DOHH2 (cell line): ENCODE data around the gene ARMC9.

Source experiments
- H3F3A ChIP-seq: fragments of 200-600 bp; sonication (generic), shearing (Covaris generic); 2 replicates; pipeline ENCODE4 v1.6.0; 2016; ENCODE audit warnings: antibody characterized with exemption, mild to moderate bottlenecking; ENCODE audit not compliant: control insufficient read depth, insufficient read depth
- H3K27ac ChIP-seq: fragments of 200-600 bp; sonication (generic); 2 replicates; pipeline ENCODE4 v1.5.1; 2014; ENCODE audit warnings: low read depth, mild to moderate bottlenecking, low read length, moderate library complexity
- H3K27me3 ChIP-seq: fragments of 200-600 bp; sonication (generic); 2 replicates; pipeline ENCODE4 v1.6.1; 2014; ENCODE audit warnings: mild to moderate bottlenecking, low read length, mixed read lengths; ENCODE audit not compliant: control insufficient read depth
- H3K36me3 ChIP-seq: fragments of 200-600 bp; sonication (generic); 2 replicates; pipeline ENCODE4 v1.6.1; 2014; ENCODE audit warnings: mild to moderate bottlenecking, low read length, moderate library complexity, mixed read lengths; ENCODE audit not compliant: control insufficient read depth
- H3K4me1 ChIP-seq: fragments of 200-600 bp; sonication (generic); 2 replicates; pipeline ENCODE4 v1.6.1; 2014; ENCODE audit warnings: mild to moderate bottlenecking, low read length, mixed read lengths; ENCODE audit not compliant: control insufficient read depth
- H3K4me2 ChIP-seq: fragments of 200-600 bp; sonication (generic); 2 replicates; pipeline ENCODE4 v1.6.0; 2014; ENCODE audit warnings: mild to moderate bottlenecking, low read length, moderate library complexity
- H3K4me3 ChIP-seq: fragments of 200-600 bp; sonication (generic); 2 replicates; pipeline ENCODE4 v1.5.1; 2014; ENCODE audit warnings: mild to moderate bottlenecking, low read length, mixed read lengths
- H3K79me2 ChIP-seq: fragments of 200-600 bp; sonication (generic); 2 replicates; pipeline ENCODE4 v1.6.1; 2014; ENCODE audit warnings: mild to moderate bottlenecking, low read length, mixed read lengths; ENCODE audit not compliant: control insufficient read depth
- H3K9me2 ChIP-seq: fragments of 200-600 bp; sonication (generic); replicated peaks from 2 replicates; pipeline ENCODE4 v1.6.1; 2014; ENCODE audit warnings: mild to moderate bottlenecking, low read length, mixed read lengths; ENCODE audit not compliant: control insufficient read depth
- H3K9me3 ChIP-seq: fragments of 200-600 bp; sonication (generic); 2 replicates; pipeline ENCODE4 v1.6.1; 2014; ENCODE audit warnings: antibody characterized with exemption, low read length, mixed read lengths; ENCODE audit not compliant: control insufficient read depth, insufficient read depth
- H4K20me1 ChIP-seq: fragments of 200-600 bp; sonication (generic); 2 replicates; pipeline ENCODE4 v1.6.0; 2014; ENCODE audit warnings: low read depth, mild to moderate bottlenecking, antibody characterized with exemption, low read length, moderate library complexity; ENCODE audit not compliant: control insufficient read depth, insufficient read depth
- EZH2phosphoT487 ChIP-seq: fragments of 200-600 bp; sonication (generic); IDR thresholded peaks from 2 replicates; pipeline ENCODE4 v1.6.1; 2017; ENCODE audit warnings: borderline replicate concordance, mild to moderate bottlenecking, antibody characterized with exemption, low read length, moderate library complexity, mixed read lengths
- TF ChIP-seq, protein P1 (sequence below): fragments of 200-600 bp; sonication (generic); IDR thresholded peaks from one replicate; pipeline ENCODE4 v1.5.1; 2014; ENCODE audit warnings: antibody characterized with exemption, mild to moderate bottlenecking, low read depth, low read length; ENCODE audit not compliant: poor library complexity, severe bottlenecking

Gene ARMC9

DNA sequence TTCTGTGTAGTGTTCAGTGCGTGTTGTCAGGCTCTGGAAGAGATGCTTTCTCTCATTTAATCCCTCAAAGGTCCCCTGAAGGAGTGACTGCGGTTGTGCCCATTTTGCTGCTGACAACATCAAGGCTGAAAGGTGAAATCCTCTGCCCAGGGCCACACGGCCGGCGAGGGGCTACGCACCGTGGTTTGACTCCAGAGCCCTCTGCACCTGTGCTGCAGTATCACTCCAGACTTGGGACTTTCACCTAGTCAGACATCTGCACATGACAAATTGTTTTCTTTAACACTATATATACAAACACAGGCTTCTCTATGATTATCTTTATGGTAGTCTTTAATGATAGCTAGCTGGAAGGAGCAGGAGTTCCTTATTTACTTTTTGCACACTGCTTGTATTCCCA is 90.2 kb downstream of the ARMC9 start:
- no peak overlapping the region for H3K4me3 ChIP-seq

GRCh38 chr2:231290321-231291015 is 92.0 kb downstream of the ARMC9 start:
- Histone ChIP-seq H3K27ac (no peak overlapping the region), H3K4me1 (peaks cover 26% of the 10 kb centered on the region)

More for the DNA sequence above, 90.2 kb downstream of the ARMC9 start:
- no peak for TF ChIP-seq EZH2phosphoT487
- TF ChIP-seq, protein P1, sequence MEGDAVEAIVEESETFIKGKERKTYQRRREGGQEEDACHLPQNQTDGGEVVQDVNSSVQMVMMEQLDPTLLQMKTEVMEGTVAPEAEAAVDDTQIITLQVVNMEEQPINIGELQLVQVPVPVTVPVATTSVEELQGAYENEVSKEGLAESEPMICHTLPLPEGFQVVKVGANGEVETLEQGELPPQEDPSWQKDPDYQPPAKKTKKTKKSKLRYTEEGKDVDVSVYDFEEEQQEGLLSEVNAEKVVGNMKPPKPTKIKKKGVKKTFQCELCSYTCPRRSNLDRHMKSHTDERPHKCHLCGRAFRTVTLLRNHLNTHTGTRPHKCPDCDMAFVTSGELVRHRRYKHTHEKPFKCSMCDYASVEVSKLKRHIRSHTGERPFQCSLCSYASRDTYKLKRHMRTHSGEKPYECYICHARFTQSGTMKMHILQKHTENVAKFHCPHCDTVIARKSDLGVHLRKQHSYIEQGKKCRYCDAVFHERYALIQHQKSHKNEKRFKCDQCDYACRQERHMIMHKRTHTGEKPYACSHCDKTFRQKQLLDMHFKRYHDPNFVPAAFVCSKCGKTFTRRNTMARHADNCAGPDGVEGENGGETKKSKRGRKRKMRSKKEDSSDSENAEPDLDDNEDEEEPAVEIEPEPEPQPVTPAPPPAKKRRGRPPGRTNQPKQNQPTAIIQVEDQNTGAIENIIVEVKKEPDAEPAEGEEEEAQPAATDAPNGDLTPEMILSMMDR = no peak
- no peaks in the 10 kb centered on the region for H3K27me3 ChIP-seq
- no peak overlapping the region for H3K4me2 ChIP-seq
- H3K79me2 ChIP-seq = no peaks in the 10 kb centered on the region
- H3K36me3 ChIP-seq = no peaks in the 10 kb centered on the region
- H4K20me1 ChIP-seq = no peaks in the 10 kb centered on the region
- H3K9me2 ChIP-seq = no peaks in the 10 kb centered on the region
- H3K4me1 ChIP-seq = peaks cover 7% of the 10 kb centered on the region
- no peaks in the 10 kb centered on the region for H3K9me3 ChIP-seq
- H3F3A ChIP-seq = no peaks in the 10 kb centered on the region
- no peak overlapping the region for H3K27ac ChIP-seq

GRCh38 chr2:231292472-231293134 is 94.2 kb downstream of the ARMC9 start:
- Histone ChIP-seq H3K27me3 (no peaks in the 10 kb centered on the region), H3K9me2 (no peaks in the 10 kb centered on the region), H3K36me3 (no peaks in the 10 kb centered on the region), H3K27ac (no peak overlapping the region), H3K4me3 (no peak overlapping the region), H3K79me2 (no peaks in the 10 kb centered on the region), H3K9me3 (no peaks in the 10 kb centered on the region), H4K20me1 (no peaks in the 10 kb centered on the region), H3F3A (peaks cover under 1% of the 10 kb centered on the region), H3K4me2 (no peak overlapping the region), H3K4me1 (peaks cover 48% of the 10 kb centered on the region)
- TF ChIP-seq, protein P1 = no peak
- no peak for TF ChIP-seq EZH2phosphoT487

More at GRCh38 chr2:231290321-231291015, 92.0 kb downstream of the ARMC9 start:
- H3K36me3 ChIP-seq = no peaks in the 10 kb centered on the region
- H3F3A ChIP-seq = no peaks in the 10 kb centered on the region
- H3K79me2 ChIP-seq = no peaks in the 10 kb centered on the region
- no peak overlapping the region for H3K4me2 ChIP-seq
- TF ChIP-seq EZH2phosphoT487 = no peak
- TF ChIP-seq, protein P1 = no peak
- no peak overlapping the region for H3K4me3 ChIP-seq
- no peaks in the 10 kb centered on the region for H3K9me3 ChIP-seq
- H3K9me2 ChIP-seq = no peaks in the 10 kb centered on the region
- H4K20me1 ChIP-seq = no peaks in the 10 kb centered on the region
- no peaks in the 10 kb centered on the region for H3K27me3 ChIP-seq
